Liver (tissue), 10 donors: ENCODE data around the gene COX7C. TPM values are rescaled to one million over a fixed set of nuclear protein-coding genes. Genes with fewer than 3 reads are reported as not detected.

Experiments used
- DNase-seq: peaks from one replicate; pipeline ENCODE4 v3.0.0-alpha.2; 2017; ENCODE audit warnings: low spot score
- H3K27ac ChIP-seq, 2 donors: one replicate each; pipeline ENCODE4 v1.7.0; 2013; ENCODE audit warnings: inconsistent platforms in 2 of 2, low read length in 2 of 2, control low read depth in 1 of 2, low read depth in 1 of 2, mild to moderate bottlenecking in 1 of 2
- H3K27me3 ChIP-seq, 4 donors: one replicate each; pipeline versions ENCODE4 v1.6.1 to v1.7.0; 2013; ENCODE audit warnings: low read length in 3 of 4, inconsistent platforms in 1 of 4, mild to moderate bottlenecking in 1 of 4, moderate library complexity in 1 of 4; ENCODE audit not compliant: control insufficient read depth in 4 of 4, insufficient read depth in 4 of 4
- H3K36me3 ChIP-seq, 4 donors: one replicate each; pipeline versions ENCODE4 v1.6.1 to v1.7.0; 2013; ENCODE audit warnings: low read length in 3 of 4, mild to moderate bottlenecking in 3 of 4, low read depth in 1 of 4, moderate library complexity in 1 of 4; ENCODE audit not compliant: control insufficient read depth in 4 of 4, insufficient read depth in 3 of 4
- H3K4me1 ChIP-seq, 4 donors: one replicate each; pipeline versions ENCODE4 v1.6.1 to v1.7.0; 2013; ENCODE audit warnings: low read length in 3 of 4, mild to moderate bottlenecking in 3 of 4, moderate library complexity in 1 of 4; ENCODE audit not compliant: control insufficient read depth in 4 of 4, insufficient read depth in 4 of 4
- H3K4me3 ChIP-seq, 3 donors: one replicate each; pipeline versions ENCODE4 v1.6.1 to v1.7.0; 2013; ENCODE audit warnings: low read length in 3 of 3, control low read depth in 1 of 3, low read depth in 1 of 3, mild to moderate bottlenecking in 1 of 3
- H3K9ac ChIP-seq, 2 donors: one replicate each; pipeline ENCODE4 v1.7.0; 2013; ENCODE audit warnings: low read length in 2 of 2, mild to moderate bottlenecking in 2 of 2, moderate library complexity in 2 of 2, control low read depth in 1 of 2, low read depth in 1 of 2
- H3K9me3 ChIP-seq, 4 donors: one replicate each; pipeline versions ENCODE4 v1.6.1 to v1.7.0; 2013; ENCODE audit warnings: low read length in 3 of 4; ENCODE audit not compliant: control insufficient read depth in 4 of 4
- CTCF ChIP-seq: fragments of 150-350 bp; IDR thresholded peaks from 2 replicates; pipeline ENCODE4 v1.5.1; 2017; ENCODE audit warnings: improper control_type of control experiment, low read depth, low read length; ENCODE audit not compliant: missing input control
- FOXA1 ChIP-seq: IDR thresholded peaks from 2 replicates; pipeline ENCODE4 v1.6.1; 2016; ENCODE audit warnings: antibody characterized with exemption
- FOXA2 ChIP-seq: IDR thresholded peaks from 2 replicates; pipeline ENCODE4 v1.6.1; 2016; ENCODE audit warnings: antibody characterized with exemption
- HNF4A ChIP-seq, 2 donors: conservative IDR thresholded peaks; 2 replicates each; pipeline ENCODE4 v1.6.1; 2016; ENCODE audit warnings: antibody characterized with exemption in 2 of 2, mild to moderate bottlenecking in 2 of 2
- HNF4G ChIP-seq: IDR thresholded peaks from 2 replicates; pipeline ENCODE4 v1.6.1; 2016; ENCODE audit warnings: antibody characterized with exemption
- NR2F2 ChIP-seq: IDR thresholded peaks from 2 replicates; pipeline ENCODE4 v1.6.1; 2016; ENCODE audit warnings: antibody characterized with exemption
- RAD21 ChIP-seq, 2 donors: IDR thresholded peaks; 2 replicates each; pipeline ENCODE4 v1.6.1; 2016; ENCODE audit warnings: antibody characterized with exemption in 2 of 2, mild to moderate bottlenecking in 2 of 2
- REST ChIP-seq: IDR thresholded peaks from 2 replicates; pipeline ENCODE4 v1.6.1; 2016; ENCODE audit warnings: antibody characterized with exemption, mild to moderate bottlenecking
- RXRA ChIP-seq, 2 donors: IDR thresholded peaks; 2 replicates each; pipeline ENCODE4 v1.6.1; 2017 to 2018; ENCODE audit warnings: antibody characterized with exemption in 2 of 2, mild to moderate bottlenecking in 1 of 2
- TAF1 ChIP-seq: conservative IDR thresholded peaks from 2 replicates; pipeline ENCODE4 v1.6.1; 2016; ENCODE audit warnings: antibody characterized with exemption, mild to moderate bottlenecking
- YY1 ChIP-seq: IDR thresholded peaks from 2 replicates; pipeline ENCODE4 v1.6.1; 2016; ENCODE audit warnings: antibody characterized with exemption, mild to moderate bottlenecking
- WGBS: extraction: QIAGEN DNeasy Blood & Tissue Kit; methylation state at CpG from one replicate; pipeline ENCODE4 v1.1.7; 2013; 5-methylcytosine and 5-hydroxymethylcytosine counted together
- polyA plus RNA-seq, 2 donors: library from polyadenylated mRNA; stranded (reverse) in 1 of 2; unstranded in 1 of 2; fragments of 200-250 nt in 1 of 2; fragments of >200 nt in 1 of 2; fragmentation: Nextera tagmentation in 1 of 2; extraction: Ambion mirVana in 1 of 2; gene quantifications; one replicate each; pipeline versions ENCODE4 v1.2.1 to v1.2.3, GENCODE V29; 2013 to 2015
- small RNA-seq: library from RNA; depleted of rRNA; stranded (forward); fragments of <200 nt; gene quantifications from one replicate; pipeline ENCODE3, GENCODE V24; 2014
- total RNA-seq, 2 donors: library from RNA; depleted of rRNA; stranded (reverse); fragments of >200 nt; gene quantifications; one replicate each; pipeline ENCODE4 v1.2.3, GENCODE V29; 2014
- donor health status: healthy.
- donor health status: healthy.
- donor health status: healthy.
- donor health status: healthy.
- donor health status: healthy.

Gene COX7C
- total and polyA plus RNA-seq, 4 donors = 160 to 1,060 (median 356) TPM

GRCh38 chr5:86666981-86667380 is 49.2 kb downstream of the COX7C start:
- Histone ChIP-seq H3K27me3 (no peaks in the 10 kb centered on the region), H3K4me3 (no peak overlapping the region), H3K9ac (no peak overlapping the region), H3K9me3 (no peaks in the 10 kb centered on the region), H3K4me1 (no peaks in the 10 kb centered on the region), H3K36me3 (no peaks in the 10 kb centered on the region), H3K27ac (no peak overlapping the region)
- 80% methylated on average over 3 of the region's 3 CpGs for WGBS
- no peak for TF ChIP-seq HNF4A (conservative IDR thresholded peaks at IDR 0.05)
- TF ChIP-seq TAF1 = no peak
- TF ChIP-seq FOXA2 = no peak
- no peak for TF ChIP-seq RXRA (IDR thresholded peaks at IDR 0.05)
- no peak for TF ChIP-seq NR2F2
- TF ChIP-seq REST = no peak
- TF ChIP-seq RAD21 (IDR thresholded peaks at IDR 0.05) = no peak
- TF ChIP-seq FOXA1 = no peak
- no peak for TF ChIP-seq HNF4G
- no peak for TF ChIP-seq YY1
- no peak for TF ChIP-seq CTCF
- DNase-seq = no peak

Small RNAs within 50 kb of the gene (small RNA-seq; reads per million reads assigned to genes)
- gene RNU6-804P = not detected
